Vagina (tissue), 2 donors: Measurements from ENCODE around the gene PPP1R14C. TPM values are rescaled to one million over a fixed set of nuclear protein-coding genes. Genes with fewer than 3 reads are reported as not detected.

Experiments used
- DNase-seq, 2 donors: peaks; one replicate each; pipeline ENCODE4 v3.0.0-alpha.2; 2017; ENCODE audit errors: extremely low spot score in 2 of 2
- H3K27ac ChIP-seq: fragments of 200-600 bp; sonication (generic); one replicate; pipeline ENCODE4 v1.5.1; 2019
- H3K27me3 ChIP-seq: fragments of 200-600 bp; sonication (generic); one replicate; pipeline ENCODE4 v1.5.1; 2019
- H3K36me3 ChIP-seq, 2 donors: fragments of 200-600 bp; sonication (generic); one replicate each; pipeline ENCODE4 v1.5.1; 2017 to 2019
- H3K4me1 ChIP-seq: fragments of 200-600 bp; sonication (generic); one replicate; pipeline ENCODE4 v1.5.1; 2019
- H3K4me3 ChIP-seq, 2 donors: fragments of 200-600 bp; sonication (generic); 1 replicate in 1 of 2; 2 replicates in 1 of 2; pipeline ENCODE4 v1.5.1; 2016 to 2019
- H3K9me3 ChIP-seq: fragments of 200-600 bp; sonication (generic); one replicate; pipeline ENCODE4 v1.5.1; 2019
- CTCF ChIP-seq, 3 experiments: fragments of 450-650 bp in 2 of 3; fragments of 200-600 bp in 1 of 3; sonication (generic) in 1 of 3; IDR thresholded peaks; one replicate each; pipeline ENCODE4 v1.5.1; 2017 to 2019; ENCODE audit warnings: antibody characterized with exemption in 3 of 3, mild to moderate bottlenecking in 2 of 3, moderate library complexity in 2 of 3
- POLR2A ChIP-seq, 2 donors: fragments of 450-650 bp; IDR thresholded peaks; one replicate each; pipeline ENCODE4 v1.6.1; 2017; ENCODE audit warnings: antibody characterized with exemption in 2 of 2, mild to moderate bottlenecking in 2 of 2, moderate library complexity in 2 of 2
- POLR2AphosphoS5 ChIP-seq, 2 donors: sonication (generic); formaldehyde crosslinking; IDR thresholded peaks; one replicate each; pipeline ENCODE4 v1.9.0; 2017; ENCODE audit warnings: antibody characterized with exemption in 2 of 2, mild to moderate bottlenecking in 2 of 2, low read depth in 1 of 2; ENCODE audit not compliant: insufficient read depth in 1 of 2
- intact Hi-C: fragments of 100-400 bp; cut with DNase I; formaldehyde crosslinking; loops from one replicate; pipeline ENCODE4 v1.15.1; 2023
- total RNA-seq: library from RNA; depleted of rRNA; stranded (reverse); fragments of >200 nt; gene quantifications from one replicate; pipeline ENCODE4 v1.2.3, GENCODE V29; 2016

PPP1R14C gene
- total RNA-seq, 1 donor from 2014 or later, result 23.8 TPM

- H3K27ac ChIP-seq, result no peak overlapping the region
Observed at GRCh38 chr6:150175586-150176151, 32.8 kb downstream of the PPP1R14C start.

GRCh38 chr6:150176152-150176551 is 33.3 kb downstream of the PPP1R14C start:
- Histone ChIP-seq H3K27ac (no peak overlapping the region), H3K4me1 (no peaks in the 10 kb centered on the region), H3K4me3 (no peak overlapping the region), H3K9me3 (no peaks in the 10 kb centered on the region), H3K27me3 (no peaks in the 10 kb centered on the region), H3K36me3 (no peaks in the 10 kb centered on the region)
- TF ChIP-seq POLR2A (IDR thresholded peaks at IDR 0.05), result no peak
- TF ChIP-seq CTCF (IDR thresholded peaks at IDR 0.05), result no peak
- no peak for TF ChIP-seq POLR2AphosphoS5 (IDR thresholded peaks at IDR 0.05; ENCODE audit: insufficient read depth in 1 of 2, low read depth in 1 of 2)
- no peak for DNase-seq
- intact Hi-C loops, result no loop called here

More at GRCh38 chr6:150175586-150176151, 32.8 kb downstream of the PPP1R14C start:
- DNase-seq, result no peak
- Histone ChIP-seq H3K4me3 (no peak overlapping the region), H3K9me3 (no peaks in the 10 kb centered on the region), H3K4me1 (no peaks in the 10 kb centered on the region), H3K27me3 (no peaks in the 10 kb centered on the region), H3K36me3 (no peaks in the 10 kb centered on the region)
- TF ChIP-seq CTCF (IDR thresholded peaks at IDR 0.05), result no peak
- no peak for TF ChIP-seq POLR2A (IDR thresholded peaks at IDR 0.05)
- TF ChIP-seq POLR2AphosphoS5 (IDR thresholded peaks at IDR 0.05; ENCODE audit: insufficient read depth in 1 of 2, low read depth in 1 of 2), result no peak
- intact Hi-C loops, result no loop called here

- Histone ChIP-seq H3K27me3 (no peaks in the 10 kb centered on the region), H3K36me3 (no peaks in the 10 kb centered on the region), H3K27ac (peak overlapping the region; percentile 31), H3K4me3 (no peak overlapping the region), H3K4me1 (no peaks in the 10 kb centered on the region), H3K9me3 (no peaks in the 10 kb centered on the region)
- intact Hi-C loops, result no loop called here
- DNase-seq, result no peak
- TF ChIP-seq POLR2A (IDR thresholded peaks at IDR 0.05) (no peak), POLR2AphosphoS5 (IDR thresholded peaks at IDR 0.05; ENCODE audit: insufficient read depth in 1 of 2, low read depth in 1 of 2) (no peak), CTCF (IDR thresholded peaks at IDR 0.05) (no peak)
Observed at GRCh38 chr6:150176659-150177058, 33.8 kb downstream of the PPP1R14C start.

- H3K9me3 ChIP-seq, result no peaks in the 10 kb centered on the region
- H3K4me3 ChIP-seq, result no peak overlapping the region
- no peaks in the 10 kb centered on the region for H3K4me1 ChIP-seq
- no peak overlapping the region for H3K27ac ChIP-seq
- intact Hi-C loops, result no loop called here
- DNase-seq, result no peak
- no peaks in the 10 kb centered on the region for H3K27me3 ChIP-seq
- no peak for TF ChIP-seq CTCF (IDR thresholded peaks at IDR 0.05)
- H3K36me3 ChIP-seq, result no peaks in the 10 kb centered on the region
Observed at GRCh38 chr6:150177259-150177951, 34.6 kb downstream of the PPP1R14C start.

- Histone ChIP-seq H3K4me3 (no peak overlapping the region), H3K27ac (no peak overlapping the region)
Observed at GRCh38 chr6:150177952-150178520, 35.2 kb downstream of the PPP1R14C start.

More at GRCh38 chr6:150177952-150178520, 35.2 kb downstream of the PPP1R14C start:
- Histone ChIP-seq H3K27me3 (no peaks in the 10 kb centered on the region), H3K36me3 (no peaks in the 10 kb centered on the region), H3K9me3 (no peaks in the 10 kb centered on the region), H3K4me1 (no peaks in the 10 kb centered on the region)
- no peak for TF ChIP-seq CTCF (IDR thresholded peaks at IDR 0.05)
- TF ChIP-seq POLR2AphosphoS5 (IDR thresholded peaks at IDR 0.05; ENCODE audit: insufficient read depth in 1 of 2, low read depth in 1 of 2), result no peak
- no peak for TF ChIP-seq POLR2A (IDR thresholded peaks at IDR 0.05)
- intact Hi-C loops, result no loop called here
- DNase-seq, result no peak
